Measurements from ENCODE around the gene CGB7.

- no peak for TF ChIP-seq FOXP2 (optimal IDR thresholded peaks at IDR 0.05; ENCODE audit: borderline replicate concordance, extremely low read depth, extremely low read length, insufficient read depth)
- no peak for TF ChIP-seq POLR2AphosphoS5 (IDR thresholded peaks at IDR 0.05; ENCODE audit: low read depth, low read length)
- TF ChIP-seq TAF1 (IDR thresholded peaks at IDR 0.05; ENCODE audit: borderline replicate concordance, insufficient read depth, low read length) = no peak
- TF ChIP-seq, protein P1, sequence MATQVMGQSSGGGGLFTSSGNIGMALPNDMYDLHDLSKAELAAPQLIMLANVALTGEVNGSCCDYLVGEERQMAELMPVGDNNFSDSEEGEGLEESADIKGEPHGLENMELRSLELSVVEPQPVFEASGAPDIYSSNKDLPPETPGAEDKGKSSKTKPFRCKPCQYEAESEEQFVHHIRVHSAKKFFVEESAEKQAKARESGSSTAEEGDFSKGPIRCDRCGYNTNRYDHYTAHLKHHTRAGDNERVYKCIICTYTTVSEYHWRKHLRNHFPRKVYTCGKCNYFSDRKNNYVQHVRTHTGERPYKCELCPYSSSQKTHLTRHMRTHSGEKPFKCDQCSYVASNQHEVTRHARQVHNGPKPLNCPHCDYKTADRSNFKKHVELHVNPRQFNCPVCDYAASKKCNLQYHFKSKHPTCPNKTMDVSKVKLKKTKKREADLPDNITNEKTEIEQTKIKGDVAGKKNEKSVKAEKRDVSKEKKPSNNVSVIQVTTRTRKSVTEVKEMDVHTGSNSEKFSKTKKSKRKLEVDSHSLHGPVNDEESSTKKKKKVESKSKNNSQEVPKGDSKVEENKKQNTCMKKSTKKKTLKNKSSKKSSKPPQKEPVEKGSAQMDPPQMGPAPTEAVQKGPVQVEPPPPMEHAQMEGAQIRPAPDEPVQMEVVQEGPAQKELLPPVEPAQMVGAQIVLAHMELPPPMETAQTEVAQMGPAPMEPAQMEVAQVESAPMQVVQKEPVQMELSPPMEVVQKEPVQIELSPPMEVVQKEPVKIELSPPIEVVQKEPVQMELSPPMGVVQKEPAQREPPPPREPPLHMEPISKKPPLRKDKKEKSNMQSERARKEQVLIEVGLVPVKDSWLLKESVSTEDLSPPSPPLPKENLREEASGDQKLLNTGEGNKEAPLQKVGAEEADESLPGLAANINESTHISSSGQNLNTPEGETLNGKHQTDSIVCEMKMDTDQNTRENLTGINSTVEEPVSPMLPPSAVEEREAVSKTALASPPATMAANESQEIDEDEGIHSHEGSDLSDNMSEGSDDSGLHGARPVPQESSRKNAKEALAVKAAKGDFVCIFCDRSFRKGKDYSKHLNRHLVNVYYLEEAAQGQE (IDR thresholded peaks at IDR 0.05; ENCODE audit: insufficient read depth in 1 of 2, low read depth in 2 of 2, low read length in 2 of 2) = no peak
- no peak for TF ChIP-seq SIN3A (IDR thresholded peaks at IDR 0.05; ENCODE audit: borderline replicate concordance, insufficient read depth, low read length)
Measured at GRCh38 chr19:49092686-49093085, 35.1 kb upstream of the CGB7 start.
